Muscle of back (tissue), 11 donors: ENCODE data around the gene TTLL12. TPM values are rescaled to one million over a fixed set of nuclear protein-coding genes. Genes with fewer than 3 reads are reported as not detected.

Experiments used
- DNase-seq, 3 donors: peaks; one replicate each; pipeline versions ENCODE4 v3.0.0 to v3.0.0-alpha.2; 2013
- polyA plus RNA-seq, 10 donors: library from polyadenylated mRNA; unstranded; fragments of 120-200 nt; gene quantifications; one replicate each; pipeline ENCODE4 v1.2.1, GENCODE V29; 2013; ENCODE audit not compliant: insufficient read length in 10 of 10

The TTLL12 gene
- polyA plus RNA-seq, 10 donors, result 11.6 to 19.1 (median 13.6) TPM

DNA sequence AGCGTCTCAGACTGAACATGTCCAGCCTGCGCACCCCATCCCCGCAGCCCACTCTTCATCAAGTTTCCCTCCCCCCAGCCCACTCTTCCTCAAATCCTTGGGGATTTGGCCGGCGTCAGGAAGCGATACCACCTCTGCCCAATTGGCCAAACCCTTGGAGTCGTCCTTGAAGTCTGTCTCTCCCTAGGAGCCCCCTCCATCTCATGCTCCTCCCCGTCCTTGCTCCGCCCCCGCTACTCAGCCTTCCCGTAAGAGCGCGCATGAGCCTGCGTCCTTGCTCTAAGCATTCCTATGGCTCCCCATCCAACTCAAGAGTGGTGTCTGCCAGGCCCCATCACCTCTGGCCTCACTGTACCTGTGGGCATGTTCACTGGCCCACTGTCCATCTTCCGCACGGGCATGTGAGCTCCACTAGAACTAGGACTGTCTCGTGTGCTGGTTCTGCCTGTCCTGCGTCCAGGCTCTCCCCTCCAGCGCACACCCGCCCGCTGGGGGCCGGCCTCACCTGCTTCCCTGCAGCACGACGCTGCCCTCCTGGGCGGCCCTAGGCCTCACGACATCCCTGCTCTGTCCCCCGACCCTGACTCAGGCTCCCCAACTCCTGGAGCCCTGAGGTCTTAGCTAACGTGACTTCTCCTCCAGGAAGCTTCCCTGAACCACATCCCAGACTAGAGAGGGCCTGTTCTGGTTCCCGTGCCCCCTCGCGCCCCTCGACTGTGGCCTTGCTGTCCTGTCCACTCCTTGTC, 30.5 kb upstream of the TTLL12 start:
- DNase-seq, result no peak

DNA sequence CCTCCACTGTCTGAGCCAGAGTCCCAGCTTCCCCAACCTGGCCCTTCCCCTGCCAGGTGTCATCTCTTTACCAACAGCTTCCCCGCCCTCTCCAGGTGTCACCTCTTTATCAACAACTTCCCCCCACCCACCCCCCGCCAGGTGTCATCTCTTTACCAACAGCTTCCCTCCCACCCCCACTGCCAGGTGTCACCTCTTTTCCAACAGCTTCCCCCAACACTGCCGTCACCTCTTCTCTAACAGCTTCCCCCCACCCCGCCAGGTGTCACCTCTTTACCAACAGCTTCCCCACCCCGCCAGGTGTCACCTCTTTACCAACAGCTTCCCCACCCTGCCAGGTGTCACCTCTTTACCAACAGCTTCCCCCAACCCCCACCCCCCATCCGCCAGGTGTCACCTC, 29.8 kb upstream of the TTLL12 start:
- DNase-seq, result no peak

GRCh38 chr22:43213962-43214361, 27.0 kb upstream of the TTLL12 start:
- DNase-seq, result no peak

GRCh38 chr22:43213051-43213450, 26.1 kb upstream of the TTLL12 start:
- DNase-seq, result peak in 2 of 3 donors; percentile 36 to 62

GRCh38 chr22:43212434-43212952, 25.6 kb upstream of the TTLL12 start:
- DNase-seq, result no peak

DNA sequence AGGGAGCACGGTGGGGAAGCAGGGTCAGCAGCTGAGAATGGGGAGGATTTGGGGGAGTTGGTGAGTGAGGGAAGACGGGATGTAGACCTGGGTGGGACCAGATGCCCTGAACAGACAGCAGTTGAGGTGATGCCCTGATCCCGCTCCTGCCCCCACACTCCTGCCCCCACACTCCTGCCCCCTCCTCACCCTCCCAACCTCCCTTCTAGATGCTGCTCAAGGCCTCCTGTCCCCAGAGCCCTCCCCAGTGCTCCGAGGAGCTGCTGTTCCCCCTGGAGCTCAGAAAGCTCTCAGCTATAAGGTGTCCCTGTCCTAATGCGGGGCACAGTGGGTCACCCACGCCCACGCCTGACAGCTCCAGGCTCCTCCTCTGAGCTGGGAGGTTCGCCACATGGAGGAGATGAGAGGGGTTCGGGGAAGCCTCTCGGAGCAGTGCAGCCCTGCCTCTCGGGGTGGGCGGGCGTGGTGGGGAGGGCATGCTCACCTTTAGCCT, 25.1 kb upstream of the TTLL12 start:
- no peak for DNase-seq

- no peak for DNase-seq
Measured at GRCh38 chr22:43210631-43211515, 23.9 kb upstream of the TTLL12 start.

DNA sequence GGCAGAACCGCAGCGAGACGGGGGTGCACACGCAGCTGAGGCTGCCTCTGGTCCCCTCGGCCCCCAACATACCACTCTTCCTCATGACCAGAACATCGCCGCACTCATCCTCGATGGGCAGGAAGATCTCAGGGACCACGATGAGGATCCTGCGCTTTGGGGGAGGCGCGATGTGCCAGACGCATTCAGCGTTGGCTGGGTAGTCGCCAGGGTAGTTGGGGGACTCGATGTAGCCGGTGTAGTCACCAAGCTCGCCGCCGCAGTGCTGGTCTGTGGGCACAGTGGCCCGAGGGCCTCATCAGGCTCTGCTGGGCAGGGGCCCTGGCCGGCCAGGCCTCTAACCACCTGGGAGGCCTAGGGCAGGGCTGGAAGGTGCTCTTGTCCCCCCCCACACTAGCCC, 23.0 kb upstream of the TTLL12 start:
- no peak for DNase-seq

- no peak for DNase-seq
Measured at GRCh38 chr22:43209523-43209890, 22.6 kb upstream of the TTLL12 start.

GRCh38 chr22:43208703-43209522, 22.0 kb upstream of the TTLL12 start:
- DNase-seq, result no peak

- no peak for DNase-seq
Measured at GRCh38 chr22:43207849-43208702, 21.1 kb upstream of the TTLL12 start.

DNA sequence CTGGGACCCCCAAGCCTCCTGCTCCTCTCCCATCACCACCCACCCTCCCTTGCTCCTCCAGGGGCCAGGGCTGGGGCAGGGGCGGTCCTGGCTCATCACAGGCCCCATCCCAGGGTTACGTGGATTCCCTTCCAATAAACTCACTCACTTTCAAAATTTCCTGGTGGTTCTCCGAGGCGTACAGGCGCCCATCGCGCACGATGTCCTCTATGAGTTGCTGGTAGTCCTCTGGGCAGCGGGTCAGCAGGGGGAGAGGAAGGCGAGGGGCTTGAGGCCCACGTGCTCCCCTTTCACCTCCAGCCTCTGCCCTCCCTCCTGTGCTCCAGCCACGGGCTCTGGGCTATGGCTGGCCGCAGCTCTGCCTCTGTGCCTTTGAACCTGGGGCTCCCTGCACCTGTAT, 20.5 kb upstream of the TTLL12 start:
- DNase-seq, result no peak

DNA sequence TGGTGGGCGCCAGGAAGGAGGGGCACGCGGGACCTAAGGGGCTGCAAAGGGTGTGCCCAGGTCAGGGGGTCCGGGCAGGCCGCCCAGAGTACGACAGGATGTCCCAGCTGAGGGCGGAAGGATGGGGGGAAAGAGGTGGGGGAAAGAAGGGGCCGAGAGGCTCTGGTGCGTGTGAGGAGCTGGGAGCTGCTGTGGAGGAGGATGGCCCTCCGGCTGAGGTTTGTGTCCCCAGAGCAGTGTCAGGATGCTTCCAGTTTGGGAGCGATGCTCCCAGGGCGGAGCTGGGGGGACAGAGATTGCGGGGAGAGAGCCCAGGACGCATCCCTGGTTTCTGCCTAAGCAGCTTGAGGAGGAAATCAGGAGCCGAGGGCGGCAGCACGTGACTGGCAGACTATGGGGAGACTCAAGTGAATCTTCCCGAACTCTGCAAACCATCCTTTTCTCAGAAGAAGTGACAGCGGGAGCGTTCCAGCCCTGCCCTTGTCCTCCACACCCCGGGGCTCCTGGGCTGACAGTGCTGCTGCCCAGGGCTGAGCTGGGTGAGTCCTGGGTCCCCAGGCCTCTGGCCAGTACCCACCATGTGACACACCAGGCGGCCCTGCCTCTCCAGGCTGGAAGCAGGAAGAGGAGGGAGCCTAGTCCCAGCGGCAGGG, 19.7 kb upstream of the TTLL12 start:
- DNase-seq, result no peak

DNA sequence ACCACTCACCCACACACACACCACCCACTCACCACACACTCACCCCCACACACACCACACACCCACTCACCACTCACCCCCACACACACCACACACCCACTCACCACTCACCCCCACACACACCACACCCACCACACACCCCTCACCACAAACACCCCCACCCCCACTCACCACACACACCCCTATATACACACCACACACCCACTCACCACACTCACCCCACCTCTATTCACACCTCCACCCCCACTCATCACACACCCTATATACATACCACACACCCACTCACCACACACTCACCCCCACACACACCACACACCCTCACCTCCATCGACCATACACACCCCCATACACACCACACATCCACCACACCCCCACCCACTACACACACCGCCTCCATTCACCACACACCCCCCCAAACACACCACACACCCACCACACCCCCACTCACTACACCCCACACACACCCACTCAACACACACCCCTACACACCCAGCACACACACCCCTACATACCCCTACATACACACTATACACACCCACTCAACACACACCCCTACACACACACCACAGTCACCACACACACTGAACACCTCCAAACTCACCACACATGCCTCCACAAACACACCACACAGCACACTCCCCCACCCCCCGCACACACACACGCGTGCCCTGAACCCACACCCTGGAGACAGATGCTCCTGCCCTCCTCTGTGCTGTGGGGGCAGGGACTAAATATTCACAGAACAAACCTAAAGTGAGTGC, 19.0 kb upstream of the TTLL12 start:
- no peak for DNase-seq

- DNase-seq, result no peak
Measured at GRCh38 chr22:43205261-43205691, 18.3 kb upstream of the TTLL12 start.

GRCh38 chr22:43203471-43203981, 16.6 kb upstream of the TTLL12 start:
- DNase-seq, result no peak

GRCh38 chr22:43202756-43203410, 15.9 kb upstream of the TTLL12 start:
- DNase-seq, result no peak

- DNase-seq, result no peak
Measured at GRCh38 chr22:43202326-43202725, 15.4 kb upstream of the TTLL12 start.
